ENCODE data around the gene SCRN1. TPM values are rescaled to one million over a fixed set of nuclear protein-coding genes. Genes with fewer than 3 reads are reported as not detected.

The SCRN1 gene
- total RNA-seq, 1 donor from 2014 or later: 0.82 TPM

DNA sequence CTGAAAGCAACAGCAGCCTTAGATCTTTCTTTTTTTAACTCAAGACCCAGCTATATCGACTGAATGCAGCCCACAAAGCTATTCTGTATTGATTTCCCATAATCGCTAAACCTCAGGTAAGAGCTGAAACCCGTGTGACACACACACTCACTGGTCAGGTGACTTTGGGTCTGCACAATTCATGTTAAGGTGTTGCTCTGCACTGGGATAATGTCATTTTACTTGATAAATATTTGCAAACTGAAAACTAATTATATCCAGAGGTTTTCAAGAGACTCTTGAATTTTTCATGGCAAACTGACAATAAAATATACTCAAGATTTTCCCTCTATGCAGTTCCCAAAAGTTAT, 33.1 kb downstream of the SCRN1 start:
- no peak overlapping the region for H3K27ac Mint-ChIP-seq
- H3K27me3 Mint-ChIP-seq (ENCODE audit: low read depth): peaks cover 1% of the 10 kb centered on the region
- no peak for DNase-seq (ENCODE audit: low spot score)
- peaks cover 8% of the 10 kb centered on the region for H3K4me1 Mint-ChIP-seq (ENCODE audit: low read depth)
- H3K9me3 Mint-ChIP-seq: no peaks in the 10 kb centered on the region
- H3K4me3 Mint-ChIP-seq (ENCODE audit: low read depth): no peak overlapping the region
- intact Hi-C loops (cut with micrococcal nuclease): no loop called here
- no peaks in the 10 kb centered on the region for H3K36me3 Mint-ChIP-seq (ENCODE audit: low read depth)

DNA sequence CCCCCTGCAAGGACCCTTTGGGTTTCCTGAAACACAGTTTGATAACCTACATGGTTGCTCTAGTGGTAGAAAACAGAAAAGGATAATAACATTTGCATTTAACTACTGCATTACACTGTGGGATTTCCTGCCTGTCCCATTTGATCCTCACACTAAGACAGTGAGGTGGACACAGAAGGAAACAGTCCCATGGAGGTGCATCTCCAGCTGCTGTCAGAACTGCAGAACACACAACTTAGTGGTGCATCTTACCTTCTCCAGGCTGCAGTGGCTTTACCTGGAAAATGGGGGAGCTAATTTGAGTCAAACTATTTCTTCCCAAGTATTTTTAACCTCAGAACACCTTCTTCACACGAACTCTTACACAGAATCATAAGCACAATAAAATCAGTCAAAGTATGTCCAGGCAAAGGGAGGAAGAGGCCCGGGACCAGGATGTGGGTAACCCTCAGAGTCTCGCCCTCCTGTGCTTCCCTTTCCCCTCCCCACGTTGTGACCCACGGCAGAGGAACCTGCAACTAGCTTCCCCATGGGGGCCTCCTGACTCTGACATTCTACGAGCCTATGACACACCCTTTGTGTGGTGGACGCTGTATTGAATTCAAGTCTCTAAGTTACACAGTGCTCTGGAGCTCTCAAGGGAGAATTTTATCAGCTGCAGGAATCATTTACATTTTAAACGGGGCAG, 33.7 kb downstream of the SCRN1 start:
- Mint-ChIP-seq H3K4me3 (ENCODE audit: low read depth) (no peak overlapping the region), H3K9me3 (peaks cover 2% of the 10 kb centered on the region), H3K4me1 (ENCODE audit: low read depth) (peaks cover 8% of the 10 kb centered on the region), H3K36me3 (ENCODE audit: low read depth) (no peaks in the 10 kb centered on the region), H3K27ac (no peak overlapping the region), H3K27me3 (ENCODE audit: low read depth) (peaks cover 1% of the 10 kb centered on the region)
- intact Hi-C loops (cut with micrococcal nuclease): no loop called here
- peak; percentile 9 for DNase-seq (ENCODE audit: low spot score)

DNA sequence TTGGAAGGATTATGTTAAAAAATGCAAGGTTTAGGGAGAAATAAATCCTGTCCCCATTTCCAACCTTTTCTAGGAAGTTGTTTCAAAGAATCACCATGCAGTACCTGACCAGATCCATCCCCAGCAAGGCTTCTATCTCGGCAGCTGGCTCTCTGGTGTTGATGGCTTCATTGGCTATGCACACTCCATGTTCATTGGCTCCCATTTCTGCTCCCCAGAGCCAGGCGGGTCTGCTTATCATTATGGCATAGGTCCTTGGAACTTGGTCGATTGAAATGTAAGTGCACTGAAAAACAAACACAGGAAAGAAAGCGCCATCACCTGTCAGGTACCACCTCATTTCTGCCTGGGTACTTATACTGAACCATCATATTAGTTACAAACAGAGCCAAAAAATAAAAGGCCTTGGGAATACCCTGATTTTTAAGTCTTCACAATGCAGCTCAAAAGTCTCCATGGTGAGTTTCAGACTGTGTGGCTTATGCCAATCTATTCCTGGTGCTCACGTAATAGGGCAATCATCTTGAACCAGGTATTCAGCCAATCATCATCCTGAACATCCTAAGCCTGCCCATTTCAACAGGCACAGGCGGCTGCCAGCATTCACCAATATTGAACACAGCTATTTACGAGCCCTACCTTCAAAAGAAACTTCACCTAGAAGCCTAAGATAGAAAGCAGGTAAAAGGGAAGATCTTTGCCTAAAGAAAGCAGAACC, 34.4 kb downstream of the SCRN1 start:
- Mint-ChIP-seq H3K36me3 (ENCODE audit: low read depth) (no peaks in the 10 kb centered on the region), H3K27me3 (ENCODE audit: low read depth) (peaks cover 1% of the 10 kb centered on the region), H3K27ac (no peak overlapping the region), H3K4me3 (ENCODE audit: low read depth) (no peak overlapping the region), H3K4me1 (ENCODE audit: low read depth) (peaks cover 8% of the 10 kb centered on the region), H3K9me3 (peaks cover 2% of the 10 kb centered on the region)
- intact Hi-C loops (cut with micrococcal nuclease): no loop called here
- no peak for DNase-seq (ENCODE audit: low spot score)

DNA sequence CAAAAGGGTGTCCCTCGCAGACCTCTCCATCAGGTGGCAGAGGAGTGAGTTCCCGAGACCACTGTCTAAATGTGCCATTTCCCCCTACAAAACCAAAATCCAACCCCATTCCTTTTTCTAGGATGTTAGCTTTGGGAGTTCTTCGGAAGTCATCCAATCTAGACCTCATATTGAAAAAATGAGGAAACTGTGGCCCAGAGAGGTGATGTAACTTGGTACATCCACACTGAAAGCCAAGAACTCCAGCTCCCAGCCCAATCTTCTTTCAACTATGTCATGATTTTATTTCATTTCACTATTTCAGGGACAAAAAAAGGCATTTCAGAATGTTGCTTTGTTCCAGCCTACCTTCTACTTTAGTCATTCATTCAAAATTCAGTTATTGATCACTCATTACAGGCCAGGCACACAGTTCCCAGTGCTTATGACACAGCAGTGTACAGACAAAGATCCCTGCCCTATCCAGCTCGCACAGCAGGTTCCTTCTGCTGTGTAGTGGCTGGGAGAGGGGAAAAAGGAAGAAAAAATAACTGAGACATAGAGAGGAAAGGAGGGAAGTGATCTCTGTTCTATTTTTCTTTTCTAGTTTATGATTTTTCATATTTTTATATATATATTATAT, 35.8 kb downstream of the SCRN1 start:
- Mint-ChIP-seq H3K4me3 (ENCODE audit: low read depth) (no peak overlapping the region), H3K27ac (no peak overlapping the region), H3K9me3 (peaks cover 2% of the 10 kb centered on the region), H3K4me1 (ENCODE audit: low read depth) (peaks cover 8% of the 10 kb centered on the region), H3K27me3 (ENCODE audit: low read depth) (peaks cover 1% of the 10 kb centered on the region), H3K36me3 (ENCODE audit: low read depth) (no peaks in the 10 kb centered on the region)
- intact Hi-C loops (cut with micrococcal nuclease): no loop called here
- DNase-seq (ENCODE audit: low spot score): no peak

DNA sequence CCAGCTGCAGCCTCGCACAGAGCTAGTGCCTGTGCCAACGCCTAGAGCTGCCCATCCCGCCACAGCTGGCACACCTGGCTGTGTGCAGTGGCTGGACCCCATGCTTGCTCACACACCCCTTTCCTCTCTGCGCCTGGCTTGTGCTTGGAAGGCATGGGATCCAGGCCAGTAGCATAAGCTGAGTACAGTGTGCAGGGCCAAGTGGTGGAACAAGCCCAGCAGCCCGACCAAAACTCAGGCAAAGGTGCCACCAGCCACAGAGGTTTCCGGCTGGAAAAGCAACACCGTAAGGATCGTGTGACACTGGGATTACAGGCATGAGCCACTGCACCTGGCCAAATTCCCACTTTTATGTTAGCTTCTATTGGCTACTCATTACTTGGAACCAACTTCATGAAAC, 38.4 kb downstream of the SCRN1 start:
- H3K4me3 Mint-ChIP-seq (ENCODE audit: low read depth): no peak overlapping the region
- no peak for DNase-seq (ENCODE audit: low spot score)
- intact Hi-C loops (cut with micrococcal nuclease): no loop called here
- peaks cover 2% of the 10 kb centered on the region for H3K9me3 Mint-ChIP-seq
- H3K36me3 Mint-ChIP-seq (ENCODE audit: low read depth): no peaks in the 10 kb centered on the region
- no peak overlapping the region for H3K27ac Mint-ChIP-seq
- peaks cover 1% of the 10 kb centered on the region for H3K27me3 Mint-ChIP-seq (ENCODE audit: low read depth)
- peaks cover 6% of the 10 kb centered on the region for H3K4me1 Mint-ChIP-seq (ENCODE audit: low read depth)

DNA sequence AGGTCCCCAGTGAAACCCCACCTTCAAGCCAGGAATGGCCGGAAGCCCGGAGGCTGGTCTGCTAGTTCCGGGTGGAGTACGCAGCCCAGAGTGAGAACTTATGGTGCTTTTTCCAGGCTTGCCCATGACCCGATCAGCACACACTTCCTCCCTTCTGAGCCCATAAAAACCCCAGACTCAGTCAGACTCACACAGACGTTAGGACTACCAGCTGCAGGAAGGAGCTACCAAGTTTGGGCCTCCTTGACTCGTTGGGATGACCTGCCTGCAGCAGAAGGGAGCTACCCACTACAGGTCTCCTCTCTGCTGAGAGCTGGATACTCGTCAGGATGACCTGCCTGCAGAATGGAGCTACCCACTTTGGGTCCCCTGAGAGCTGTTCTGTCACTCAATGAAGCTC, 39.1 kb downstream of the SCRN1 start:
- no peak for DNase-seq (ENCODE audit: low spot score)
- peaks cover 2% of the 10 kb centered on the region for H3K9me3 Mint-ChIP-seq
- H3K4me3 Mint-ChIP-seq (ENCODE audit: low read depth): no peak overlapping the region
- no peaks in the 10 kb centered on the region for H3K36me3 Mint-ChIP-seq (ENCODE audit: low read depth)
- intact Hi-C loops (cut with micrococcal nuclease): no loop called here
- H3K4me1 Mint-ChIP-seq (ENCODE audit: low read depth): no peaks in the 10 kb centered on the region
- no peak overlapping the region for H3K27ac Mint-ChIP-seq
- peaks cover 1% of the 10 kb centered on the region for H3K27me3 Mint-ChIP-seq (ENCODE audit: low read depth)

DNA sequence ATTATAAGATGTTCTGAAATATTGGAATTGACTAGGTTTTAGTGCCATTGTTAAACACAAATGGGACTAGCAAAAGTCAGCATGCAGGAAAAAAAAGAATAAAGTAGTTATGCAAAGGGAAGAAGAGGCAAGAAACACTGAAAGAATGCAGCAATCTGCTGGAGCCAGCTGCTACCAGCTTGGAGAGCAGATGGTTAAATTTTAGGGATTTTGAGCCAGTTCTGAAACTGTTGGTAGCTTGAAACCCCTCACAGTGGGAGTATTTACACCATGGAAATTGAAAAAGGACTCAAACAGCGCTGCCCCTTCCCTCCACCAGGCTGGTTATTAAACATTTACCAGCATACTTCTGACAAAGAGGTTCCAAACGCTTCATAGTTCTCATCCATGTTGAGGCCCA, 41.0 kb downstream of the SCRN1 start:
- no peak overlapping the region for H3K27ac Mint-ChIP-seq
- H3K4me1 Mint-ChIP-seq (ENCODE audit: low read depth): no peaks in the 10 kb centered on the region
- intact Hi-C loops (cut with micrococcal nuclease): no loop called here
- no peaks in the 10 kb centered on the region for H3K27me3 Mint-ChIP-seq (ENCODE audit: low read depth)
- H3K4me3 Mint-ChIP-seq (ENCODE audit: low read depth): no peak overlapping the region
- DNase-seq (ENCODE audit: low spot score): no peak
- no peaks in the 10 kb centered on the region for H3K36me3 Mint-ChIP-seq (ENCODE audit: low read depth)
- H3K9me3 Mint-ChIP-seq: peaks cover 2% of the 10 kb centered on the region

DNA sequence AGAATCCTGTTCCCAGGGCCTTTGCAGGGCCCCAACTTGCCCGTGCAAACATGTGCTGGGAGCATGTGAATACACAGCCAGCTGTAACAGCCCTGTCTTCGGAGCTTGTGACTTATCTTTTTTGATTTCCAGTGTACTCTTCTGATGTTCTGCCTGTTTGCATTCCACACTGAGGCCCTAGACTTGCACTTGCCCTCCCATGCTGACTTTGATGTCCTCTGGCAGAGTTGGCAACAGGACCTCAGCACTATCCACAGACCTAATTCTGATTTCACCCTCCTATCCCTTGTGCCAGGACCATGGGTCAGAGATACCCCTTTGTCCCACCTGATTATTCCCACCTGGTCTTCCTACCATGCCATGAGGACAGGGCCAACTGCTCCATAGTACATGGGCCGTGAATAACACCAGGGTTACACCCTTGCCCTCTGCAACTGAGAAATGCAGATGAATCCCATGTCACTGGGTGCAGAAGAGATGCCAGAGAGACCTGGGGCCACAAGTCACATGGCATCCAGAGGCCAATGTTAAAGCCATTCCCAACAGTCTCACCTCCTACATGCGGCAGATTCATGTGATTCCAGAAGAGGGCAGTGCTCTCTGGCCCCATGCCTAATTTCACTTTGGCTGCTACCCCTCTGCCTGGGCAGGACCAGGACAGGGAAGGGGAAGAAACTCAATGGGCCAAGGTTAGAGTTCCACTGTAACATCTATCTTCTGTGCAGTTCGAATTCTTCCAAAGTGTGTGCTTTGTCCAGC, 43.0 kb downstream of the SCRN1 start:
- H3K9me3 Mint-ChIP-seq: peaks cover 2% of the 10 kb centered on the region
- H3K27me3 Mint-ChIP-seq (ENCODE audit: low read depth): no peaks in the 10 kb centered on the region
- intact Hi-C loops (cut with micrococcal nuclease): no loop called here
- H3K27ac Mint-ChIP-seq: no peak overlapping the region
- no peak overlapping the region for H3K4me3 Mint-ChIP-seq (ENCODE audit: low read depth)
- no peak for DNase-seq (ENCODE audit: low spot score)
- no peaks in the 10 kb centered on the region for H3K36me3 Mint-ChIP-seq (ENCODE audit: low read depth)
- H3K4me1 Mint-ChIP-seq (ENCODE audit: low read depth): no peaks in the 10 kb centered on the region

DNA sequence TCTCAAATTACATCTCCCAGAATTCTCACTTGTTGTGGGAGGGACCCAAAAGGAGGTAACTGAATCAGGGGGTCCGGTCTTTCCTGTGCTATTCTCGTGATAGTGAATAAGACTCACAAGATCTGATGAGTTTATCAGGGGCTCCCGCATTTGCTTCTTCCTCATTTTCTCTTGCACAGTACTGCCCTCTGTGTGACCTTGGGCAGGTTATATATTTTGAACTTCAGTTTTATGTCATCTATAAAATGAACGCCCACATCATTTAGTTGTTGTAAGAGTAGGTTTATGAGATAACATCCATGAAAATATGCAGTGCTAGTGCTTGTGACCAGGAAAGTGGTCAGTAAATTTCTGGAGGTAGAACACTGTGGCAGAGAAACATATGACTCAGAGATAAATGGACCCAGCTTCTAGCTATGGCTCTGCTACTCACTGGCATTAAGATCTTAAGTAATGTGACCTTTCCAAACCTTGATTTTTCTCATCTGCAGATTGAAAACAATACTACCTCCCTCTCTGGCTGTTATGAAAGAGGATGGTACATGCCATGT, 44.3 kb downstream of the SCRN1 start:
- Mint-ChIP-seq H3K27me3 (ENCODE audit: low read depth) (no peaks in the 10 kb centered on the region), H3K4me3 (ENCODE audit: low read depth) (no peak overlapping the region), H3K4me1 (ENCODE audit: low read depth) (no peaks in the 10 kb centered on the region), H3K27ac (no peak overlapping the region), H3K9me3 (no peaks in the 10 kb centered on the region), H3K36me3 (ENCODE audit: low read depth) (no peaks in the 10 kb centered on the region)
- DNase-seq (ENCODE audit: low spot score): no peak
- intact Hi-C loops (cut with micrococcal nuclease): no loop called here

DNA sequence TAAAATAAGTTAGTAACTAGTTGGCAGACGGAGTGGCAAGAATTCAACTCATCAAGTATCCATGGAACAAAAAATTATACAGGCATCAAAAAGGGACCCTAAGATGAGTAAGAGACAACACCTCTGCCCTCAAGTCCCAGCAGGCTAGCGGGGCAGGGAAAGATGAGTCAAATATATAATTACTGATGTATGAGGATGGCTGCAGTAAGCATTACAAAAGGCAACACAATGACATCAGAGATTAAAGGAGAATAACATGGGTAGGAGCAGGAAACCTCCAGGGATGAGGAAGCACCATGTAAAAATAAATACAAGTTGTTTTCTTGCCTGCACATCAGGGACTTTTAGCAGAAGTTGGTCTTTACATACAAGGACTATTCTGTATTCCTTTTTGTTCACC, 49.4 kb downstream of the SCRN1 start:
- no peak overlapping the region for H3K4me3 Mint-ChIP-seq (ENCODE audit: low read depth)
- no peaks in the 10 kb centered on the region for H3K9me3 Mint-ChIP-seq
- intact Hi-C loops (cut with micrococcal nuclease): no loop called here
- no peak overlapping the region for H3K27ac Mint-ChIP-seq
- no peaks in the 10 kb centered on the region for H3K4me1 Mint-ChIP-seq (ENCODE audit: low read depth)
- DNase-seq (ENCODE audit: low spot score): no peak
- no peaks in the 10 kb centered on the region for H3K36me3 Mint-ChIP-seq (ENCODE audit: low read depth)
- no peaks in the 10 kb centered on the region for H3K27me3 Mint-ChIP-seq (ENCODE audit: low read depth)

DNA sequence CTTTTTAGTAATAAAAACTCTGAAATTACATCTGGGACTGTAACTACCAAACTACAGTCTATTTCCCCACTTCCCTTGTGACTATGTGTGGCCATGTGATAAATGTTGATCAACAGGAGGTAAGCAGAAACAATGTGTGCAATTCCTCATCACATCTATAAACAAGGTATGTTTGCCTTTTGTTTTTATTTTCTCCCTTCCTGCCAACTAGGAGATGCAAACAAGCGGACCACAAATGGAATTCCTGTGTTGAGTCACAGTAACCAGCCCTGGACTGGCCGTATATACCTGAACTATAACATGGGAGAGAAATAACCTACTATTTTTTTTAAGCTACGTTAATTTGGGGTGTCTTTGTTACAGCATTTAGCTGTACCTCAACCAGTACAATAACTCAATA, 52.5 kb downstream of the SCRN1 start:
- Mint-ChIP-seq H3K4me1 (ENCODE audit: low read depth) (no peaks in the 10 kb centered on the region), H3K4me3 (ENCODE audit: low read depth) (no peak overlapping the region), H3K36me3 (ENCODE audit: low read depth) (no peaks in the 10 kb centered on the region), H3K27me3 (ENCODE audit: low read depth) (no peaks in the 10 kb centered on the region), H3K9me3 (no peaks in the 10 kb centered on the region), H3K27ac (no peak overlapping the region)
- intact Hi-C loops (cut with micrococcal nuclease): no loop called here
- no peak for DNase-seq (ENCODE audit: low spot score)

DNA sequence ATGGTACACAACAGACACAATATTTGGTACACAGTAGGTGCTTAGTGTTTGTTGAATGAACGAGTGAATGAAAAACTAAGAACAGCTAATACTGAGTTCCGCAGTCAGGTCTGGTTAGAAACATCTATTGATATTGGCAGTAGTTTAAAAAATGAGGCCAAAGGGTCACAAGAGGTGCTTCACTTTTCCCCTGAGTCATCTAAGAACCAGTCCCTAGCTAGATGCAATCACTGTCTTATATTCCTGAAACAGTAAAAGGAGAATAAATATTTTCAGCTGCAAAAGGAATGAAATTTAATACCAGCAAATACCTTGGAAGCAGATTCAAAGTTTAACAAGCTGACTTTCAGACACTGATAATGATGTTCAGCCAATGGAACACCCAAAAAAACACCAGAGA, 54.5 kb downstream of the SCRN1 start:
- Mint-ChIP-seq H3K4me3 (ENCODE audit: low read depth) (no peak overlapping the region), H3K9me3 (no peaks in the 10 kb centered on the region), H3K4me1 (ENCODE audit: low read depth) (no peaks in the 10 kb centered on the region), H3K27ac (no peak overlapping the region), H3K36me3 (ENCODE audit: low read depth) (no peaks in the 10 kb centered on the region), H3K27me3 (ENCODE audit: low read depth) (peaks cover 3% of the 10 kb centered on the region)
- no peak for DNase-seq (ENCODE audit: low spot score)
- intact Hi-C loops (cut with micrococcal nuclease): no loop called here
